ENCODE results near the gene ENPP3.

The ENPP3 gene

GRCh38 chr6:131615275-131615674 lies 21.8 kb upstream of the ENPP3 start:
- TF ChIP-seq TAF1 (IDR thresholded peaks at IDR 0.05; ENCODE audit: borderline replicate concordance, insufficient read depth, low read length) (no peak), REST (IDR thresholded peaks at IDR 0.05; ENCODE audit: insufficient read depth in 1 of 2, low read depth in 2 of 2, low read length in 2 of 2) (no peak), FOXP2 (optimal IDR thresholded peaks at IDR 0.05; ENCODE audit: borderline replicate concordance, extremely low read depth, extremely low read length, insufficient read depth) (no peak), POLR2AphosphoS5 (IDR thresholded peaks at IDR 0.05; ENCODE audit: low read depth, low read length) (no peak), SIN3A (IDR thresholded peaks at IDR 0.05; ENCODE audit: borderline replicate concordance, insufficient read depth, low read length) (no peak)

- TF ChIP-seq REST (IDR thresholded peaks at IDR 0.05; ENCODE audit: insufficient read depth in 1 of 2, low read depth in 2 of 2, low read length in 2 of 2) (0 out of 4 replicates have a peak, but pooled peaks have one; percentile 16 to 32), POLR2AphosphoS5 (IDR thresholded peaks at IDR 0.05; ENCODE audit: low read depth, low read length) (peak; percentile 89), FOXP2 (optimal IDR thresholded peaks at IDR 0.05; ENCODE audit: borderline replicate concordance, extremely low read depth, extremely low read length, insufficient read depth) (peak; percentile 92), TAF1 (IDR thresholded peaks at IDR 0.05; ENCODE audit: borderline replicate concordance, insufficient read depth, low read length) (peak; percentile 93), SIN3A (IDR thresholded peaks at IDR 0.05; ENCODE audit: borderline replicate concordance, insufficient read depth, low read length) (peak; percentile 30; the same call in 1 of the 2 replicates)
Measured at GRCh38 chr6:131627724-131628682, 9.1 kb upstream of the ENPP3 start, which contains the start of gene MED23. MED23 (minus strand) TSS chr6:131628242; CDS start chr6:131628049, 193 bp downstream.

- no peak for TF ChIP-seq SIN3A (IDR thresholded peaks at IDR 0.05; ENCODE audit: borderline replicate concordance, insufficient read depth, low read length)
- TF ChIP-seq TAF1 (IDR thresholded peaks at IDR 0.05; ENCODE audit: borderline replicate concordance, insufficient read depth, low read length): no peak
- no peak for TF ChIP-seq REST (IDR thresholded peaks at IDR 0.05; ENCODE audit: insufficient read depth in 1 of 2, low read depth in 2 of 2, low read length in 2 of 2)
- TF ChIP-seq FOXP2 (optimal IDR thresholded peaks at IDR 0.05; ENCODE audit: borderline replicate concordance, extremely low read depth, extremely low read length, insufficient read depth): no peak
- TF ChIP-seq POLR2AphosphoS5 (IDR thresholded peaks at IDR 0.05; ENCODE audit: low read depth, low read length): no peak
Measured at GRCh38 chr6:131628726-131629125, 8.4 kb upstream of the ENPP3 start.

- TF ChIP-seq POLR2AphosphoS5 (IDR thresholded peaks at IDR 0.05; ENCODE audit: low read depth, low read length) (no peak), TAF1 (IDR thresholded peaks at IDR 0.05; ENCODE audit: borderline replicate concordance, insufficient read depth, low read length) (no peak), REST (IDR thresholded peaks at IDR 0.05; ENCODE audit: insufficient read depth in 1 of 2, low read depth in 2 of 2, low read length in 2 of 2) (no peak), SIN3A (IDR thresholded peaks at IDR 0.05; ENCODE audit: borderline replicate concordance, insufficient read depth, low read length) (no peak), FOXP2 (optimal IDR thresholded peaks at IDR 0.05; ENCODE audit: borderline replicate concordance, extremely low read depth, extremely low read length, insufficient read depth) (no peak)
Measured at GRCh38 chr6:131629651-131630050, 7.5 kb upstream of the ENPP3 start.
